OCI-M1 (cell line): Measurements from ENCODE around the gene TLK2.
"Not testable (repeated sequence)": the region's sequence is repeated elsewhere in the genome, so short reads cannot be mapped to it uniquely, and the experiment has no call there.

Experiments used
- DNase-seq: peaks from one replicate; lab custom pipeline; 2025; lab: John Stamatoyannopoulos, UW

The TLK2 gene

GRCh38 chr17:62601471-62601870 is 122.8 kb downstream of the TLK2 start:
- peak; percentile 8 for DNase-seq

- DNase-seq: not testable (repeated sequence)
Observed at GRCh38 chr17:62603783-62604182, 125.2 kb downstream of the TLK2 start.

- DNase-seq: no peak
Observed at GRCh38 chr17:62605588-62605987, 127.0 kb downstream of the TLK2 start.

GRCh38 chr17:62611292-62611691 is 132.7 kb downstream of the TLK2 start:
- DNase-seq: no peak

GRCh38 chr17:62611728-62612127 is 133.1 kb downstream of the TLK2 start:
- no peak for DNase-seq

- not testable (repeated sequence) for DNase-seq
Observed at GRCh38 chr17:62612289-62612688, 133.7 kb downstream of the TLK2 start.

- not testable (repeated sequence) for DNase-seq
Observed at GRCh38 chr17:62613095-62613494, 134.5 kb downstream of the TLK2 start.

- DNase-seq: no peak
Observed at GRCh38 chr17:62614142-62614541, 135.5 kb downstream of the TLK2 start.

- no peak for DNase-seq
Observed at GRCh38 chr17:62615503-62615902, 136.9 kb downstream of the TLK2 start.

- DNase-seq: no peak
Observed at GRCh38 chr17:62616993-62617893, 138.6 kb downstream of the TLK2 start.

- DNase-seq: no peak
Observed at GRCh38 chr17:62617894-62618472, 139.4 kb downstream of the TLK2 start.

GRCh38 chr17:62618647-62619416 is 140.2 kb downstream of the TLK2 start:
- no peak for DNase-seq

GRCh38 chr17:62619417-62620155 is 141.0 kb downstream of the TLK2 start:
- DNase-seq: no peak

GRCh38 chr17:62621223-62621622 is 142.6 kb downstream of the TLK2 start:
- no peak for DNase-seq

GRCh38 chr17:62625184-62625869 is 146.7 kb downstream of the TLK2 start:
- peak; percentile 16 for DNase-seq

GRCh38 chr17:62625870-62626200 is 147.2 kb downstream of the TLK2 start:
- DNase-seq: no peak

- DNase-seq: peak; percentile 77
Observed at GRCh38 chr17:62626719-62627218, 148.1 kb downstream of the TLK2 start.

- peak; percentile 83 for DNase-seq
Observed at GRCh38 chr17:62627219-62627903, 148.7 kb downstream of the TLK2 start, which contains the start of gene MRC2. TSS of gene MRC2 (plus strand) at chr17:62627670. CDS start at chr17:62627803, 133 bp downstream.

GRCh38 chr17:62627904-62628633 is 149.4 kb downstream of the TLK2 start:
- DNase-seq: peak; percentile 74
